HepG2 (cell line): Measurements from ENCODE around the gene IP6K3. TPM values are rescaled to one million over a fixed set of nuclear protein-coding genes. Genes with fewer than 3 reads are reported as not detected.

ENCODE experiments used
- ATAC-seq: fragments of 200-7000 bp; cut with Tn5 transposase; 3 replicates; pipeline ENCODE4 v1.9.1; 2020; ENCODE audit warnings: mild to moderate bottlenecking, moderate library complexity
- BruUV-seq: library from RNA; stranded (reverse); fragments of 400-500 nt; replicated peaks from 2 replicates; lab custom pipeline; 2021; lab: Mats Ljungman, UMichigan
- CTCF ChIA-PET: fragments of 300-600 bp; formaldehyde crosslinking; extraction: SDS; loops from one replicate; lab custom pipeline; 2021; ENCODE audit warnings: low total read pairs, inconsistent platforms, low intra/inter-chr PET ratio; lab: Yijun Ruan, JAX
- POLR2A ChIA-PET: fragments of 350-600 bp; sonication (Branson Sonifier 250); formaldehyde crosslinking; loops from one replicate; lab custom pipeline; 2020; ENCODE audit warnings: antibody characterized with exemption, inconsistent platforms; lab: Yijun Ruan, JAX
- DNase-seq: peaks from one replicate; pipeline ENCODE4 v3.0.0-alpha.2; 2015; ENCODE audit warnings: low spot score
- FAIRE-seq: peaks from 3 replicates; lab custom pipeline; 2011; peaks lifted over from hg19 to GRCh38; lab: Jason Lieb, UNC
- H2AFZ ChIP-seq: one replicate; pipeline ENCODE4 v1.6.1; 2011; ENCODE audit warnings: low read length, inconsistent platforms
- H3K27ac ChIP-seq: fragments of 300-600 bp; 3 replicates; pipeline ENCODE4 v1.8.0; 2011; ENCODE audit warnings: mixed run types, mild to moderate bottlenecking, mixed read lengths, low read length, inconsistent platforms; ENCODE audit not compliant: insufficient read depth; ENCODE audit errors: extremely low read length
- H3K27me3 ChIP-seq, 2 experiments: fragments of 200-600 bp in 1 of 2; 2 replicates in 1 of 2; 3 replicates in 1 of 2; pipeline versions ENCODE4 v1.6.0 to v1.8.0; 2011; ENCODE audit warnings: low read length in 2 of 2, mild to moderate bottlenecking in 2 of 2, moderate library complexity in 2 of 2, inconsistent platforms in 1 of 2; ENCODE audit not compliant: insufficient read depth in 2 of 2, control insufficient read depth in 1 of 2
- H3K36me3 ChIP-seq, 2 experiments: fragments of 200-600 bp in 1 of 2; replicated peaks in 1 of 2; 2 replicates in 1 of 2; 3 replicates in 1 of 2; pipeline versions ENCODE4 v1.5.1 to v1.8.0; 2011; ENCODE audit warnings: low read length in 2 of 2, inconsistent platforms in 1 of 2; ENCODE audit not compliant: insufficient read depth in 2 of 2, control insufficient read depth in 1 of 2
- H3K4me1 ChIP-seq: 2 replicates; pipeline ENCODE4 v1.5.1; 2012; ENCODE audit warnings: low read length, inconsistent platforms; ENCODE audit not compliant: insufficient read depth
- H3K4me2 ChIP-seq: 2 replicates; pipeline ENCODE4 v1.6.0; 2011; ENCODE audit warnings: low read depth, low read length, inconsistent platforms
- H3K4me3 ChIP-seq, 3 experiments: fragments of 200-600 bp in 1 of 3; sonication (generic), shearing (Covaris generic) in 1 of 3; replicated peaks in 1 of 3; 2 replicates each; pipeline ENCODE4 v1.5.1; 2011 to 2016; ENCODE audit warnings: low read length in 3 of 3, inconsistent platforms in 2 of 3, low read depth in 2 of 3, mild to moderate bottlenecking in 2 of 3, control low read depth in 1 of 3, mixed read lengths in 1 of 3; ENCODE audit not compliant: insufficient read depth in 1 of 3
- H3K79me2 ChIP-seq: one replicate; pipeline ENCODE4 v1.6.1; 2011; ENCODE audit warnings: low read length, inconsistent platforms; ENCODE audit not compliant: insufficient read depth
- H3K9ac ChIP-seq: 2 replicates; pipeline ENCODE4 v1.6.0; 2011; ENCODE audit warnings: mild to moderate bottlenecking, low read depth, low read length, inconsistent platforms; ENCODE audit not compliant: insufficient read depth
- H3K9me3 ChIP-seq: 2 replicates; pipeline ENCODE4 v1.5.1; 2012; ENCODE audit warnings: mild to moderate bottlenecking, low read length
- H4K20me1 ChIP-seq: 2 replicates; pipeline ENCODE4 v1.6.0; 2011; ENCODE audit warnings: inconsistent platforms, mild to moderate bottlenecking, low read length, moderate library complexity; ENCODE audit not compliant: insufficient read depth
- CENPT ChIP-seq: sonication (generic); formaldehyde crosslinking; IDR thresholded peaks from 2 replicates; pipeline ENCODE4 v1.8.0; 2022; ENCODE audit warnings: low read depth, mild to moderate bottlenecking, moderate library complexity, missing genetic modification reagents
- IRF9 ChIP-seq: sonication (generic); formaldehyde crosslinking; IDR thresholded peaks from 2 replicates; pipeline ENCODE4 v1.8.0; 2022; ENCODE audit warnings: missing genetic modification reagents, mild to moderate bottlenecking, borderline replicate concordance
- PPARG ChIP-seq: conservative IDR thresholded peaks from 2 replicates; pipeline ENCODE4 v1.6.1; 2016; ENCODE audit warnings: missing biosample characterization, missing genetic modification reagents
- PRDM10 ChIP-seq: sonication (generic); formaldehyde crosslinking; IDR thresholded peaks from 2 replicates; pipeline ENCODE4 v1.4.0; 2020; ENCODE audit warnings: low read depth, missing genetic modification reagents
- SNRNP70 ChIP-seq: fragments of 200-400 bp; formaldehyde crosslinking; IDR thresholded peaks from 2 replicates; pipeline ENCODE4 v1.6.1; 2017; ENCODE audit warnings: mild to moderate bottlenecking, low read depth, low read length, moderate library complexity
- ZFP41 ChIP-seq: sonication (generic); formaldehyde crosslinking; IDR thresholded peaks from 2 replicates; pipeline ENCODE4 v1.4.0; 2020; ENCODE audit warnings: mild to moderate bottlenecking, missing genetic modification reagents, borderline replicate concordance
- ZNF142 ChIP-seq: sonication (generic); formaldehyde crosslinking; IDR thresholded peaks from 2 replicates; pipeline ENCODE4 v1.4.0; 2020; ENCODE audit warnings: missing genetic modification reagents
- WGBS: methylation state at CpG from one replicate; pipeline ENCODE4 v1.1.6; 2017; ENCODE audit warnings: low lambda C conversion rate; 5-methylcytosine and 5-hydroxymethylcytosine counted together
- in situ Hi-C: cut with HindIII; loops from 2 replicates; pipeline ENCODE4 v1.10.0; 2017; ENCODE audit warnings: low pct_unique_long_range_greater_than_20kb; ENCODE audit not compliant: extremely low pct_ligation_motif_present
- intact Hi-C: fragments of 100-400 bp; cut with micrococcal nuclease; formaldehyde crosslinking; loops from one replicate; pipeline ENCODE4 v1.10.0; 2022; ENCODE audit not compliant: unreplicated experiment
- polyA plus RNA-seq, 8 experiments: library from polyadenylated mRNA; depleted of rRNA in 3 of 8; stranded (reverse) in 7 of 8; unstranded in 1 of 8; fragments of >200 nt; fragmentation: Illumina TruSeq in 4 of 8; extraction: Trizol in 4 of 8; gene quantifications; 2 replicates each; pipeline versions ENCODE4 v1.2.1 to v1.2.3, GENCODE V29; 2011 to 2016; ENCODE audit warnings: low read depth in 4 of 8, missing spikeins in 1 of 8, mixed read lengths in 1 of 8; ENCODE audit not compliant: insufficient read depth in 1 of 8
- total RNA-seq, 5 experiments: library from RNA; depleted of rRNA; stranded (reverse); fragments of >200 nt; fragmentation: Illumina TruSeq; extraction: Trizol; gene quantifications; 2 replicates each; pipeline ENCODE4 v1.2.3, GENCODE V29; 2016; ENCODE audit warnings: low read depth in 1 of 5

IP6K3 gene
- total and polyA plus RNA-seq, 2 of the 13 experiments (the other 11 are each of a cell fraction or from before 2014, with no cell fraction given), result 0.11 to 0.18 TPM

- CTCF ChIA-PET, result no interaction called here
- H3K27ac ChIP-seq, result no peak overlapping the region
- no peak overlapping the region for H3K4me2 ChIP-seq
- ATAC-seq (no peak), FAIRE-seq (no peak), DNase-seq (no peak)
- in situ Hi-C loops, result no loop called here
- BruUV-seq, result no TSS peak
- H4K20me1 ChIP-seq, result no peaks in the 10 kb centered on the region
- H3K4me1 ChIP-seq, result no peaks in the 10 kb centered on the region
- no peaks in the 10 kb centered on the region for H3K79me2 ChIP-seq
- no peak overlapping the region for H3K4me3 ChIP-seq
- no peak overlapping the region for H2AFZ ChIP-seq
- H3K9ac ChIP-seq, result no peak overlapping the region
- POLR2A ChIA-PET, result interaction anchor here (1.7 kb wide), 1 partner anchor 10 kb away, joined by 7 read pairs; the partner anchor contains the start of gene LEMD2
- H3K36me3 ChIP-seq, result peaks cover 50 to 92% of the 10 kb centered on the region in 2 experiments
- WGBS, result 95% methylated on average over 10 of the region's 12 CpGs
- no peaks in the 10 kb centered on the region for H3K27me3 ChIP-seq
- H3K9me3 ChIP-seq, result no peaks in the 10 kb centered on the region
- intact Hi-C loops, result no loop called here
- no peak for TF ChIP-seq IRF9 (CRISPR knock-in tag)
- TF ChIP-seq PPARG (CRISPR knock-in tag), result no peak
- TF ChIP-seq SNRNP70, result no peak
- TF ChIP-seq PRDM10 (CRISPR knock-in tag), result no peak
- no peak for TF ChIP-seq CENPT (CRISPR knock-in tag)
- TF ChIP-seq ZNF142 (CRISPR knock-in tag), result no peak
- no peak for TF ChIP-seq ZFP41 (CRISPR knock-in tag)
Measured at GRCh38 chr6:33778444-33779121, 31.9 kb upstream of the IP6K3 start.
